Fibroblast of skin of back (primary cell): ENCODE results near the gene RSPH9.

Source experiments
- DNase-seq: peaks from one replicate; pipeline ENCODE4 v3.0.0-alpha.2; 2013

RSPH9 gene

DNA sequence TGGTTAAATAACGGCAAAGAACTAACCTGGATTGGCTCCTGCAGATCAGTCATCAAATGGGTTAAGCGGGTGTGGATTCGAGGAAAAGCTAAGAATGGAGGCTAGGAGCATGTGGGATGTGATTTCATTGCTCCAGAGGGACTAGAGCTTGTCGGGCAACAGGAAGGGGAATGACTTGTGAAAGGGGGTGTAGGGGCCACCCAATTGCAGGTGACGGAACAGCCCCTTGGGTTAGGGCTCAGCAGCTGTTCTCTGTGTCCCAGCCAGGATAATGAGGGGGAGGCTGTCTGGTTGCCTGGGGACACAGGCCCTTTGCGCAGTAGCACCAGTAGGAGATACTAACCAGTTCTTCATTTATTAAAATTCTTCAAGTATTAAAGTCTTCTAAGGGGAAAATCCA lies 67.7 kb downstream of the RSPH9 start:
- DNase-seq = no peak

DNA sequence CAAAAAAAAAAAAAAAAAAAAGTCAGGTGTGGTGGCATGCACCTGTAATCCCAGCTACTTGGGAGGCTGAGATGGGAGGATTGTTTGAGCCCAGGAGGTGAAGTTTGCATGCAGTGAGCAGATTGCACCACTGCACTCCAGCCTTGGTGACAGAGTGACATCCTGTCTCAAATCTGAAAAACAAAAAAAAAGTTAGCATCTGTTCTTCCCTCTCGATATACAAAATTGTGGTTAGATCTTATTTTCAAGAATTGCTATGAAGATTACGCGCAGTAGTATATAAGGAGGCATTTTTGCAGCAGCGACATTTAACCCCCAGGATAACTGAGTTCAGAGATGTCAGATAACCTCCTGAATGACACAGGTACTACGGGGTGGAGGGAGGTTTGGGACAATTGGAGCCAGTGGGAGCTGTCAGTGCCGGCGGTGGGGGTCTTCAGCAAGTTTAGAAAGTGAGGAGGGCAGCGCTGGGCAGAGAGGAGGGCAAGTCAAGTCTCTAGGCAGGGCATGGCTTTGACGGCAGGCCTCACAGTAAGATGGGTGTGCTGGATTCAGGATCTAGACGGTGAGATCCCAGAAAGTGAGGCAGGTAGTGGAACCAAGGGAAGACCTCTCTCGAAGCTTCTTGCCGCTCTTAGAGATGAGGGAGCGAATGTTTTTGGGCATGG lies 68.9 kb downstream of the RSPH9 start:
- no peak for DNase-seq

DNA sequence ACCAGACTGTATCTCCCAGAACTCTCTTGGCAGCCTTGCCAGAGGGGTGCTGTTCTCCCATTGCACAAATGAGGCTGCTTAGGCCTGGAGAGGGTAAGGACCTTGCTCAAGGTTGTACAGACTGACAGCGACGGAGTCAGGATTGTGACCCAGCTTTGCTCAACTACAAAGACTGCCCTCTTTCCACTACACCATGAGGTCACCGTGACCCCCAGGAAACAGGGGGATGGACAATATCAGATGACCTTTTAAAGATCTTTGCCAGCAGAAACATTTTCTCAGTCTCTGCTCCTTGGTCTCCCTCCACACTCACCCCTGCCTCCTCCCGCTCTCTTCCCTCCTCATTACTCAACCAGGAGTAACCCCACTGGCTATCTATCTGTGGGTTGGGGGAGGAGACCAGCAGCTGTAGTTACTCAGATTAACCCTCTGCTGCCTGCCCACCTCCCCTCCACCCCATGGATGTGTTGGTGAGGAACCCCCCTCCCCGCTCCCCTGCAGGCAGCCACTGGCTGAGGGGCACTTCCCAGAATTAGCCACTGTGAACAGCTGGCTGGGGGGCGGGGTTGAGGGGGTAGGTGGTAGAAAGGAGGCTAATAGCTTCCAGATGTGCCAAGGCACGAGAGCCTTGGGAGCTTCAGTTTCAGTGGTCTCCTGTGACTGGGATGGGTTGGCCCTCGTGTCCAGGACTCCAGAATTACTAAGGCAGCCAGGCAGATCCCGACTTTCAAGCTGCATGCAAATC lies 69.6 kb downstream of the RSPH9 start:
- DNase-seq = peak; percentile 64

DNA sequence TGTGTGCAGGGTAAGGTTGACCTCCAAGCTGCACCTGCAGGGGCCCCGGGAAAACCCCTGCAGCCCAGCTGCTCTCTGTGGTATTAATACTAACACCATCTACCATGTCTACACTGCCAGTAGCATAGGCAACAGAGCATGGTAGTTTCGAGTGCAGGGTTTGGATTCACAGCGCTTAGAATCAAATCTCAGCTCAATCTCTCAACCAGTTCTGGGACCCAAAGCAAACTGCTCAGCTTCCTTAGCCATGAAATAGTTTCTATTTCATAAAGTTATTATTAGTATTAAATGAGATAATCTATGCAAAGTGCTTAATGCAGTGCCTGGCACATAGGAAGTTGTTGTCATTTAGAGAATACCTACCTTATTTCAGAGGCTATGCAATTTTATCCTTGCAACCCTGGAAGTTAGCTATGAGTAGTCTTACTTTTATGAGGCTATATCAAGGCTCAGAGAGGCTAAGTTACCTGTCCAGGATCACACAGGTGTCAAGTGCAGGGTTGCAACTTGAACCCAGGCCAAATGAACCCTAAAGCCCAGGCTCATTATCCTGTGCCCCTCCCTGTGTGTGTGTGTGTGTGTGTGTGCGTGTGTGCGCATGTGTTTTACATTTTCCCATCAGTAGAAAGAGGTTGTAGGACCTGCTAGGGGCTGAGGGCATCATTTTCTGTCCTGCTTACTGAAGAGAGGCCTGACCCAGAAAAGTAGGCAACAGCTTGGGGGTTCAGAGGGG lies 70.4 kb downstream of the RSPH9 start:
- no peak for DNase-seq

DNA sequence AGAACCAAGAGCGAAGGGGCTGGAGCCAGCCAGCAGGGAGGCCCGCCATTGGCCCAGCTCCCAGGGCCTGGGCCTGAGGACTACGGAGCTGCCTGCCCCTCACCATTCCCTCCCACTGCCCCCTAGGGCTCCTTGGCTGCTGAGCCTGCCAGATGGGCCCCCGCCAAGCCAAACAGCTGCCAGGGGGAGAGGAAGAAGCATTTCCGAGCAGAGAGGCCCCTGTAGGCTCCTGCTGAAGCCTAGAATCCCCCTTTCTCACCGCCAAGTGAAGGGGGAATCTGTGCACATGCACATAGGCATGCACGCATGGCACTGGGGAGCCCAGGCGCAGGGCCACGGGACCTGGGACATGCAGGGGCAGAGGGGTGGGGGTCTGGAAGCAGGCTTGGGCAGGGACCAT lies 71.3 kb downstream of the RSPH9 start:
- DNase-seq = peak; percentile 47

DNA sequence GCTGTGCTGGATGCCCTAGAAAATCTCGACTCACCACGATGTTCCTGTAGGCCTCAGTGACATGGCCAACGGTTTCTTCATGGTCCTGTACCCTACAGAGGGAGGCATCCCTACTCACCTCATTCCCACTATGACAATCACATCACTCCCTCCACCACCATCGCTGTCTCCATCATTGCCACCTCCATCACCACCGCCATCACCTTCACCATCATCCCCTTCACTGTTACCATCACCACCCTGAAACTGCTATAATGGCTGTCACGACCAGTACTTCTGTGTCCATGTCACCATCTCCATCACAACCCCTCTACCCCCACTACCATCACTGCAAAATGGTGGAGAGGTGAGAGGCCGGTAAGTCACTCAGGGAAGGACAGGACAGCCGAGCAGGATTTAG lies 72.6 kb downstream of the RSPH9 start:
- DNase-seq = no peak

DNA sequence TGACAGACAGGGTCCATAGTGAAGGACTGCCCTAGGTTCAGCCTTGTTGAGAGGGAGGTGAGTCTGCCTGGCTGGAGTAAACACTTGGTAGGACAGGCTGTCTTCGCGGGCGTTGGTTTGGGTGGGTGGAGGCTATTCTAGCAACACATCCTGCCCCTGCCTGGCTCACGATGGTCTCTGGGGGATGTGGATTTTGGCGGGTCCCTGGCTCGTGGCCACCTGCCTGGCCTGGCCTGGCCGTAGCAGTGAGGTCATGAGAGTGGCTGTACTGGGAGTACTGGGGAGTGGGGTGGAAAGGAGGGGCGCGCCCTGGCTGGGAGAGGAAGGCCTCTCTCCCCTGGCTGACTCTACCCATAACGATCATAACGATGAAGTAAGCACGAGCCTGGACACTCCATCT lies 73.0 kb downstream of the RSPH9 start:
- DNase-seq = no peak

DNA sequence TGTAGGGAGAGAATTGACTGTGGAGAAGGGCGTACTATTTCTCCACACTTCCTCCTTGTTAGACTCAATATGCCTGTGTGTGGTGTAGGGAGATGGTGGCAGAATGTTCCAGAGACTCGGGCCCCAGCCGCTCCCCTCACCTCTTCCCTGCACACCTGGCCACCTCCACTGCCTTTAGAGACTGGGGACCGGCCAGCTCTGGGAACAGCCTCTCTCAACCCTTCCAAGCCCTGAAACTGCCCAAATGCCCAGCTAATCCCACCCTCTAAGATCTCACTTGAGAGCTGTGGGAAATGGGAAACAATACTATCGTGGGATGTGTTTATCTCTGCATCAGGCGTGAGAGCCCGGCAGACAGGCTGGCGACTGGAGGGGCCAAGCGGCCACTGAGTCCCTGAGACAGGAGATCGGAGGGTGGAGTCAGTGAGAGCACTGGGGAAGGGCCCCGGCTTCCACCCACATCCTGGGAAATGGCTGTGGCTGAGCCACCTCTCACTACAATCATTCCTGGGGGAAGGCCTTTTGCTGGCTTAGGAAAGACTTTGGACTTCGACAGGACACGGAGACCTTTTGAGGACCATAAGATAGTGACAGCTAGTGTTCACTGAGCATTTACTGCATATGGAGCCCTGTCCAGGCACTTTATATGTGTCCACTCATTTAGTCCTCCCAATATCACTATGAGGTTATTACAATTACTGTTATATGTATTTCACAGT lies 73.7 kb downstream of the RSPH9 start:
- no peak for DNase-seq

DNA sequence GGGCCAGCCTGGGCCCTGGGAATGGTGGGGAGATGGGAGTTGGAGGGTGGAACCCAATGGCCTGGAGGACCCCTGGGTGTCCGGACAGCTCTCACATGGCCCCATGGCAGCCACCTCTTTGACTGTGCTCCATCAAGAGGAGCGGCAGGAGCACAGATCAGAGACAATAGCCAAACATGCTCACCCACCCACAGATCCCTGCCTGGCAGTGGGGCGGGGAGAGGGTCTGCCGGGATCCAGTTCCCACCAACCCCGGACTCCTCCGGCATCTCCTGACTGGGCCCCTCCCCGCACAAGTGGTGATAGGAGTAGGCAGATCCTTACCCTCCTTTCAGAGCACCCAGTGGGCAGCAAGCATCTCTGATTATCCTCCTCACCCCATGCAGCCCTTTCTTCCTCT lies 74.7 kb downstream of the RSPH9 start:
- no peak for DNase-seq

DNA sequence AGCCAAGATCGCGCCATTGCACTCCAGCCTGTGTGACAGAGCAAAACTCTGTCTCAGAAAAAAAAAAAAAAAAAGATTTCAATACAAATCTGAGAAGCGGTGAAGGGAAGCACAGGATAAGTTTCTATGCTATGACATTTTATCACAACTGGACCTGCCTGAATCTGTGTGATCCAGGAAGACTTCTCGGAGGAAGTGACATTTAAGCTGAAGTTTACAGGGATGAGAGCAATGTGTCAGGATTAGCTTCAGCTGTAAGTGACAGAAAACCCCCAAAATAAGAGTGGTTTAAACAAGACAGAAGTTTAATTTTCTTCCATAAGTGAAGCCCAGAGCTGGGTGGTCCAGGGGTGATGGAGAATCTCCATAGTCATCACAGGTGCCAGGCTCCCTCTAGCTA lies 76.2 kb downstream of the RSPH9 start:
- no peak for DNase-seq
